Measurements from ENCODE around the gene DGCR2. TPM values are rescaled to one million over a fixed set of nuclear protein-coding genes. Genes with fewer than 3 reads are reported as not detected.
A peak's percentile ranks its signal among the peaks of the same experiment; 100 is the strongest.

Gene DGCR2
- polyA plus RNA-seq, 1 donor (not counting 4 experiments of a cell fraction or from before 2014, with no cell fraction given), result 23.2 TPM

GRCh38 chr22:19150482-19151328 is 28.5 kb upstream of the DGCR2 start:
- no peaks in the 10 kb centered on the region for H3K4me1 ChIP-seq (ENCODE audit: control insufficient read depth, extremely low read depth, insufficient read depth, low read length)
- H4K20me1 ChIP-seq (ENCODE audit: control insufficient read depth, extremely low read depth, insufficient read depth, low read length), result no peaks in the 10 kb centered on the region
- H3K27ac ChIP-seq (ENCODE audit: control insufficient read depth, insufficient read depth, low read length), result no peak overlapping the region
- peaks cover 53% of the 10 kb centered on the region for H3K27me3 ChIP-seq (ENCODE audit: control insufficient read depth, extremely low read depth, insufficient read depth, low read length)
- no peak overlapping the region for H3K4me2 ChIP-seq (ENCODE audit: control insufficient read depth, extremely low read depth, insufficient read depth, low read depth, low read length)
- no peak overlapping the region for H3K9ac ChIP-seq (ENCODE audit: control insufficient read depth, extremely low read depth, insufficient read depth, low read length)
- no peaks in the 10 kb centered on the region for H3K36me3 ChIP-seq (ENCODE audit: control insufficient read depth in 2 of 2, extremely low read depth in 1 of 2, insufficient read depth in 2 of 2, low read length in 2 of 2)
- dilution Hi-C loops (cut with MboI; ENCODE audit: extremely low pct_ligation_motif_present, low sequenced_read_pairs), result no loop called here
- H3K4me3 ChIP-seq (ENCODE audit: control insufficient read depth in 2 of 3, extremely low read depth in 1 of 3, insufficient read depth in 2 of 3, low read depth in 1 of 3, low read length in 3 of 3), result no peak overlapping the region
- no peaks in the 10 kb centered on the region for H3K79me2 ChIP-seq (ENCODE audit: control insufficient read depth, insufficient read depth, low read length)
- DNase-seq (ENCODE audit: low read depth, low spot score) (no peak), FAIRE-seq (no peak)
- H3K9me3 ChIP-seq (ENCODE audit: control insufficient read depth, low read depth, low read length), result no peaks in the 10 kb centered on the region
- H2AFZ ChIP-seq (ENCODE audit: control insufficient read depth, low read length), result no peak overlapping the region
- no peaks in the 10 kb centered on the region for H3K9me1 ChIP-seq (ENCODE audit: control insufficient read depth, extremely low read depth, insufficient read depth, low read length)
- TF ChIP-seq CTCF (optimal IDR thresholded peaks at IDR 0.05 in 1 of 3, IDR thresholded peaks at IDR 0.05 in 1 of 3, conservative IDR thresholded peaks at IDR 0.05 in 1 of 3; ENCODE audit: extremely low read depth in 1 of 3, insufficient read depth in 2 of 3, low read length in 3 of 3) (no peak), EZH2 (IDR thresholded peaks at IDR 0.05; ENCODE audit: low read length) (peak; percentile 100)

GRCh38 chr22:19149991-19150390 is 27.8 kb upstream of the DGCR2 start, which contains the start of gene GSC2:
GSC2 (minus strand) TSS chr22:19150292; CDS start chr22:19150283, 9 bp downstream.
- Histone ChIP-seq H3K36me3 (ENCODE audit: control insufficient read depth in 2 of 2, extremely low read depth in 1 of 2, insufficient read depth in 2 of 2, low read length in 2 of 2) (no peaks in the 10 kb centered on the region), H3K27me3 (ENCODE audit: control insufficient read depth, extremely low read depth, insufficient read depth, low read length) (peaks cover 53% of the 10 kb centered on the region), H3K9me1 (ENCODE audit: control insufficient read depth, extremely low read depth, insufficient read depth, low read length) (no peaks in the 10 kb centered on the region), H3K4me1 (ENCODE audit: control insufficient read depth, extremely low read depth, insufficient read depth, low read length) (no peaks in the 10 kb centered on the region), H3K9ac (ENCODE audit: control insufficient read depth, extremely low read depth, insufficient read depth, low read length) (no peak within 1 kb of the TSS), H3K4me3 (ENCODE audit: control insufficient read depth in 2 of 3, extremely low read depth in 1 of 3, insufficient read depth in 2 of 3, low read depth in 1 of 3, low read length in 3 of 3) (peak within 1 kb of the TSS; percentile 14 to 19 (median 18)), H3K79me2 (ENCODE audit: control insufficient read depth, insufficient read depth, low read length) (no peaks in the 10 kb centered on the region), H4K20me1 (ENCODE audit: control insufficient read depth, extremely low read depth, insufficient read depth, low read length) (no peaks in the 10 kb centered on the region), H2AFZ (ENCODE audit: control insufficient read depth, low read length) (peak within 1 kb of the TSS; percentile 33), H3K27ac (ENCODE audit: control insufficient read depth, insufficient read depth, low read length) (no peak within 1 kb of the TSS), H3K4me2 (ENCODE audit: control insufficient read depth, extremely low read depth, insufficient read depth, low read depth, low read length) (peak within 1 kb of the TSS; percentile 48), H3K9me3 (ENCODE audit: control insufficient read depth, low read depth, low read length) (no peaks in the 10 kb centered on the region)
- dilution Hi-C loops (cut with MboI; ENCODE audit: extremely low pct_ligation_motif_present, low sequenced_read_pairs), result no loop called here
- DNase-seq (ENCODE audit: low read depth, low spot score), result no peak
- no peak for FAIRE-seq
- TF ChIP-seq EZH2 (IDR thresholded peaks at IDR 0.05; ENCODE audit: low read length) (no peak), CTCF (optimal IDR thresholded peaks at IDR 0.05 in 1 of 3, IDR thresholded peaks at IDR 0.05 in 1 of 3, conservative IDR thresholded peaks at IDR 0.05 in 1 of 3; ENCODE audit: extremely low read depth in 1 of 3, insufficient read depth in 2 of 3, low read length in 3 of 3) (no peak)
